K562 (cell line): Measurements from ENCODE around the gene MPG. TPM values are rescaled to one million over a fixed set of nuclear protein-coding genes. Genes with fewer than 3 reads are reported as not detected.

Source experiments
- ARNT ChIP-seq, 2 experiments: fragments of 450-650 bp; IDR thresholded peaks; 2 replicates each; pipeline ENCODE4 v1.6.1; 2016; ENCODE audit warnings: mild to moderate bottlenecking in 1 of 2
- BHLHE40 ChIP-seq: IDR thresholded peaks from 2 replicates; pipeline ENCODE4 v1.6.1; 2011; ENCODE audit warnings: low read length, improper control_type of control experiment
- CTBP1 ChIP-seq: fragments of 450-650 bp; IDR thresholded peaks from 2 replicates; pipeline ENCODE4 v1.6.1; 2016; ENCODE audit warnings: borderline replicate concordance
- E2F8 ChIP-seq: fragments of 450-650 bp; IDR thresholded peaks from 2 replicates; pipeline ENCODE4 v1.7.1; 2018; ENCODE audit warnings: mild to moderate bottlenecking, low read depth; ENCODE audit not compliant: partially characterized antibody
- ELK1 ChIP-seq: sonication (generic); formaldehyde crosslinking; IDR thresholded peaks from 2 replicates; pipeline ENCODE4 v1.8.1; 2022; ENCODE audit warnings: missing genetic modification reagents
- MCM5 ChIP-seq: fragments of 450-650 bp; IDR thresholded peaks from 2 replicates; pipeline ENCODE4 v1.6.1; 2016; ENCODE audit warnings: low read depth
- NFYB ChIP-seq: IDR thresholded peaks from 2 replicates; pipeline ENCODE4 v1.6.1; 2011; ENCODE audit warnings: mild to moderate bottlenecking, moderate library complexity; ENCODE audit not compliant: insufficient read length; ENCODE audit errors: extremely low read depth
- RBM25 ChIP-seq: fragments of 200-400 bp; formaldehyde crosslinking; IDR thresholded peaks from 2 replicates; pipeline ENCODE4 v1.6.1; 2018; ENCODE audit warnings: low read length, low read depth, moderate library complexity; ENCODE audit not compliant: severe bottlenecking
- SMARCA4 ChIP-seq: fragments of 450-650 bp; IDR thresholded peaks from 2 replicates; pipeline ENCODE4 v1.6.1; 2016
- STAG1 ChIP-seq: sonication (generic); formaldehyde crosslinking; IDR thresholded peaks from 2 replicates; pipeline ENCODE4 v1.5.0; 2020; ENCODE audit warnings: missing genetic modification reagents, borderline replicate concordance
- TCF7L2 ChIP-seq: fragments of 150-350 bp; IDR thresholded peaks from 2 replicates; pipeline ENCODE4 v1.6.1; 2016; ENCODE audit warnings: low read depth, mild to moderate bottlenecking, low read length, moderate library complexity
- ZBTB17 ChIP-seq: fragments of 450-650 bp; formaldehyde crosslinking; IDR thresholded peaks from 2 replicates; pipeline ENCODE4 v1.4.0; 2020; ENCODE audit warnings: mild to moderate bottlenecking
- ZBTB7A ChIP-seq: IDR thresholded peaks from 2 replicates; pipeline ENCODE4 v1.6.1; 2011; ENCODE audit warnings: low read depth, mild to moderate bottlenecking, low read length, moderate library complexity, borderline replicate concordance; ENCODE audit not compliant: control insufficient read depth
- ZBTB8A ChIP-seq: fragments of 450-650 bp; IDR thresholded peaks from 2 replicates; pipeline ENCODE4 v1.6.1; 2018; ENCODE audit warnings: mild to moderate bottlenecking, moderate library complexity; ENCODE audit not compliant: partially characterized antibody
- ZNF263 ChIP-seq: sonication (generic); formaldehyde crosslinking; IDR thresholded peaks from 2 replicates; pipeline ENCODE4 v1.8.0; 2022; ENCODE audit warnings: mild to moderate bottlenecking, missing genetic modification reagents, borderline replicate concordance
- polyA plus RNA-seq, 8 experiments: library from polyadenylated mRNA; depleted of rRNA in 4 of 8; stranded (reverse) in 5 of 8; unstranded in 3 of 8; fragments of >200 nt; fragmentation: Nextera tagmentation in 2 of 8; fragmentation: Illumina TruSeq in 1 of 8; extraction: Ambion mirVana in 2 of 8; extraction: Trizol in 1 of 8; gene quantifications; 2 replicates each; pipeline versions ENCODE4 v1.2.1 to v1.2.3, GENCODE V29; 2011 to 2014; ENCODE audit warnings: inconsistent platforms in 1 of 8, missing spikeins in 1 of 8
- total RNA-seq, 7 experiments: library from RNA; depleted of rRNA in 6 of 7; stranded (reverse); fragments of >200 nt in 6 of 7; fragmentation: Illumina TruSeq in 2 of 7; extraction: Trizol in 2 of 7; gene quantifications; 2 replicates each; pipeline versions ENCODE4 v1.2.1 to v1.2.3, GENCODE V29; 2011 to 2021; ENCODE audit warnings: low replicate concordance in 1 of 7
- TF ChIP-seq, protein P1 (sequence below): IDR thresholded peaks from 3 replicates; pipeline ENCODE4 v1.6.1; 2011; ENCODE audit warnings: borderline replicate concordance, mild to moderate bottlenecking, moderate library complexity; ENCODE audit not compliant: insufficient read length; ENCODE audit errors: extremely low read depth
- TF ChIP-seq, protein P2 (sequence below): sonication (generic); formaldehyde crosslinking; IDR thresholded peaks from 2 replicates; pipeline ENCODE4 v1.8.0; 2022; ENCODE audit warnings: missing genetic modification reagents, mild to moderate bottlenecking, moderate library complexity, borderline replicate concordance
- TF ChIP-seq, protein P3 (sequence below): sonication (generic); formaldehyde crosslinking; IDR thresholded peaks from 2 replicates; pipeline ENCODE4 v1.9.0; 2022; ENCODE audit warnings: mild to moderate bottlenecking, missing genetic modification reagents

Gene MPG
- total and polyA plus RNA-seq, 9 of the 15 experiments (the other 6 are each of a cell fraction or from before 2014, with no cell fraction given), result 0.42 to 226 (median 36.2) TPM

DNA sequence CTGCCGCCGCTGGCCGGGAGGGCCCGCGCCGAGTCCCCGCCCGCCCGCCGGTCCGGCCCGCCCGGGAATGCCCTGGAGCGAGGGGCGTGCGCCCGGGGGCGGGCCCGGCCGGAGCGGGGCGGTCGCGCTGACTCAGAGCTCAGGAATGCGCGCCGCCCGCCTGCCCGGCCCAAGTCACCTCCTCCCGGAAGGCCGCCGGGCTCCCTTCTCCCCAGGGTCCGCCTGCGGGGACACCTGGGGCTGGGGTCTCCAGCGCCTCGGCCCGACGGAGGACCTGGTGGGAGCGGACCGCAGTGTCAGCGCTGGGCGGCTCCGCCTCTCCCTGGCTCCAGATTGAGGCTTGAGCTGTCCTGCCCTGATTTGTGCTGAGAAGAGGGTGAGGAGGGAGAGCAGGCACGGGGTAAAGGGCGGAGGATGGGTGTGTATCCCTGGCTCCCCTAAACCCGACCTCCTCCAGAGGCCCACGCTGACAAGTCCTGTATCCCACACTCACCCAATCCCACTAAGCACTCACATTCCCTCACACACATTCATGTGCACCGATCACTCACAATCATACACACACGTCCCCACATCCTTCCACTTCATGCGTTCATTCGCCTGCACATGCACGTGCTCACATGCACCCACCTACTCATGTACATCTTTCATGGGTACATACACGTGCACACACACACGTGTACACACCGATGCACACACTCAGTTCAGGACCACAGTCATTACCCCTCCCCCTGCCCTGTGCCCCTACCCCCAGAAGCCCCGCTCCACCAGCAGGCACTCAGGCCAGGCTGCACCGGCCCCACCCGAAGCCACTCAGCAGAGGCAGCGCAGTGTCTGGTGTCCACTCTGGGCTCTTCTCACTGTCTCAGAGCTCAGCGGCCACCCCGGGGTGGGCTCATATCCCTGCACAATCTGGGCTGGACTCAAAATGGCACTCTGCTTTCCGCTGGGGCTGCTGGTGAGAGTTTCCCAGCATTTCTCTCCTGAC is 5.2 kb upstream of the MPG start, which contains the start of gene RHBDF1 (continued):
- TF ChIP-seq ZNF263, result no peak
- TF ChIP-seq ARNT (IDR thresholded peaks at IDR 0.05), result no peak; a peak in 1 of 4 replicates
- TF ChIP-seq RBM25, result peak; percentile 100
- no peak for TF ChIP-seq ZBTB17
- peak; percentile 60; the same call in 1 of the 2 replicates for TF ChIP-seq ZBTB7A
- TF ChIP-seq BHLHE40, result peak; percentile 35; the same call in 1 of the 2 replicates
- TF ChIP-seq ELK1 (CRISPR knock-in tag), result no peak
- TF ChIP-seq MCM5, result no peak
- no peak for TF ChIP-seq E2F8
- TF ChIP-seq TCF7L2, result no peak
- TF ChIP-seq, protein P1, sequence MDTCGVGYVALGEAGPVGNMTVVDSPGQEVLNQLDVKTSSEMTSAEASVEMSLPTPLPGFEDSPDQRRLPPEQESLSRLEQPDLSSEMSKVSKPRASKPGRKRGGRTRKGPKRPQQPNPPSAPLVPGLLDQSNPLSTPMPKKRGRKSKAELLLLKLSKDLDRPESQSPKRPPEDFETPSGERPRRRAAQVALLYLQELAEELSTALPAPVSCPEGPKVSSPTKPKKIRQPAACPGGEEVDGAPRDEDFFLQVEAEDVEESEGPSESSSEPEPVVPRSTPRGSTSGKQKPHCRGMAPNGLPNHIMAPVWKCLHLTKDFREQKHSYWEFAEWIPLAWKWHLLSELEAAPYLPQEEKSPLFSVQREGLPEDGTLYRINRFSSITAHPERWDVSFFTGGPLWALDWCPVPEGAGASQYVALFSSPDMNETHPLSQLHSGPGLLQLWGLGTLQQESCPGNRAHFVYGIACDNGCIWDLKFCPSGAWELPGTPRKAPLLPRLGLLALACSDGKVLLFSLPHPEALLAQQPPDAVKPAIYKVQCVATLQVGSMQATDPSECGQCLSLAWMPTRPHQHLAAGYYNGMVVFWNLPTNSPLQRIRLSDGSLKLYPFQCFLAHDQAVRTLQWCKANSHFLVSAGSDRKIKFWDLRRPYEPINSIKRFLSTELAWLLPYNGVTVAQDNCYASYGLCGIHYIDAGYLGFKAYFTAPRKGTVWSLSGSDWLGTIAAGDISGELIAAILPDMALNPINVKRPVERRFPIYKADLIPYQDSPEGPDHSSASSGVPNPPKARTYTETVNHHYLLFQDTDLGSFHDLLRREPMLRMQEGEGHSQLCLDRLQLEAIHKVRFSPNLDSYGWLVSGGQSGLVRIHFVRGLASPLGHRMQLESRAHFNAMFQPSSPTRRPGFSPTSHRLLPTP, result peak; percentile 87
- TF ChIP-seq, protein P2, sequence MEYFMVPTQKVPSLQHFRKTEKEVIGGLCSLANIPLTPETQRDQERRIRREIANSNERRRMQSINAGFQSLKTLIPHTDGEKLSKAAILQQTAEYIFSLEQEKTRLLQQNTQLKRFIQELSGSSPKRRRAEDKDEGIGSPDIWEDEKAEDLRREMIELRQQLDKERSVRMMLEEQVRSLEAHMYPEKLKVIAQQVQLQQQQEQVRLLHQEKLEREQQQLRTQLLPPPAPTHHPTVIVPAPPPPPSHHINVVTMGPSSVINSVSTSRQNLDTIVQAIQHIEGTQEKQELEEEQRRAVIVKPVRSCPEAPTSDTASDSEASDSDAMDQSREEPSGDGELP (CRISPR knock-in tag), result 0 out of 2 replicates have a peak, but pooled peaks have one; percentile 45
- TF ChIP-seq CTBP1, result peak; percentile 74
- TF ChIP-seq STAG1, result no peak
- TF ChIP-seq SMARCA4, result peak; percentile 29; the same call in 1 of the 2 replicates
- TF ChIP-seq, protein P3, sequence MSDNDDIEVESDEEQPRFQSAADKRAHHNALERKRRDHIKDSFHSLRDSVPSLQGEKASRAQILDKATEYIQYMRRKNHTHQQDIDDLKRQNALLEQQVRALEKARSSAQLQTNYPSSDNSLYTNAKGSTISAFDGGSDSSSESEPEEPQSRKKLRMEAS (CRISPR knock-in tag), result peak; percentile 55; the same call in 1 of the 2 replicates
- TF ChIP-seq NFYB, result no peak
- no peak for TF ChIP-seq ZBTB8A
